ENCODE data around the gene PLEKHA6.

The PLEKHA6 gene

GRCh38 chr1:204242920-204243319 is 116.8 kb downstream of the PLEKHA6 start:
- TF ChIP-seq CTCF (IDR thresholded peaks at IDR 0.05), result no peak

DNA sequence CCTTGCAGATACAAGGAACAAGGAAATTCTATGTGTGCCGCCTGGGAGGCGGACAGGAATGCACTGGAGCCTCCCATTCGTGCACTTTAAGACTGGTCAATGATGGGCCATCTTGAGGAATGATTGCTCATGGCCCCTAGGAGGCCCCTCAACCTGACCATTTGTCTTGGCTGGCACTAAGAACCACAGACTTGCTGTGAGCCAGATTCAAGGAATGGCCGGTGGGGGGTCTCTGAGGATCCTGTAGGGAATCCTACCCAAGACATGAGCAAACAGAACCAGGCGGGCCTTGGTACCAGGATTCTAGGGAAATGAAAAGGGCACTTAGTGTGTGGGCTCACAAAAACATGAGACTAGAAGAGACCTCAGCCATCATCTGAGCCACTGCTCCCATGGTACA is 117.8 kb downstream of the PLEKHA6 start:
- no peak for TF ChIP-seq CTCF (IDR thresholded peaks at IDR 0.05)

DNA sequence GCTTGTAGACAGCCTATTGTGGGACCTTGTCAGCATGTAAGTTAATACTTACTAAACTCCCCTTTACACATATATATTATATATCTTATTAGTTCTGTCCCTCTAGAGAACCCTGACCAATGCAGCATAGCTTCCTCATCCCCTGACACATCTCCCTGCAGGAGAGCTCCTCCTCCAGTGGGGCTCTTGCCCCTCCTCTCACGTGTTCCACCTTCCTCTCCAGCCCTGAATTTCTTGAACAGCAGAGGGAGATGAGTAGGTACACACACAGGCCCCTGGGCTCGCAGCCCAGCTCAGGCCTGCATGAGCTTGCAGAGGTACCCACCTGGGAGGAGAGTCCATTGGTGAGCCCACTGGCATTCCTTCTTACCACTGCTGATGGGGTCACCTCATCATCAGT is 118.7 kb downstream of the PLEKHA6 start:
- TF ChIP-seq CTCF (IDR thresholded peaks at IDR 0.05), result no peak

DNA sequence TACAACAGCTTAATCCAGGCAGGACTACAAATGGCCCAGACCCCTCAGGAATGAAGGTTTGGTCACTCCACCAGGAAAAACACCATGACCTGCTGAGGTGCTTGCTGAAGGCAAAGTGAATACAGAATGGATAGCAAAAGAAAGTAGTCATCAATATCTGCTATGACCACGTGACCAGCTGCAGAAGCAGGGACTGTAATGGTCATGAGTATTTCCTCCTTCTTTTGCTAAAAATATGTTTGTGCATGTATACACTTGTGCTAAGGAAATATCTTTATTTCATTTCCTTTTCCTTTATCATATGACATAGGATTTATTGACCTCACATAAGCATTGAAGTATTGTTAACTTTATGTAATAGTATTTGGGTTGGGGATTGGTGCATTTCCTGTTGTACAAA is 119.5 kb downstream of the PLEKHA6 start:
- no peak for TF ChIP-seq CTCF (IDR thresholded peaks at IDR 0.05)

DNA sequence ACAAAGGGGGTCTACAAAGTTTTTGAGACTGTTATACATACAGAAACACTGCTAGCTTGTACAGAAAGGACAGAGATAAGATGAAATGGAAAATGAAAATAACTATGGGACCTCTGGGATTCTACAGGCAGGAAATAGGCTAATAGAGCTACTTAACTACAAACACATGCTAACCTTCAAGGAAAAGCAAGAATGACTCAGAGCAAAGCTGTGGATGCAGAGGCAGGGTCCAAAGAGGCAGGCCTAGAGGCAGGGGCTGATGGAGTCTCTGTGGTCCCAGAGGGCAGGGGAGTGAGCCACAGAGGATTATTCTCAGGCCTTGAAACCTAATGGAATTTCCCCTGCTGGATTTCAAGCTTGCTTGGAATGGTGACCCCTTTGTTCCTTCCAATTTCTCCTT is 127.2 kb downstream of the PLEKHA6 start:
- TF ChIP-seq CTCF (IDR thresholded peaks at IDR 0.05), result no peak

GRCh38 chr1:204230211-204230610 is 129.5 kb downstream of the PLEKHA6 start:
- TF ChIP-seq CTCF (IDR thresholded peaks at IDR 0.05), result no peak

DNA sequence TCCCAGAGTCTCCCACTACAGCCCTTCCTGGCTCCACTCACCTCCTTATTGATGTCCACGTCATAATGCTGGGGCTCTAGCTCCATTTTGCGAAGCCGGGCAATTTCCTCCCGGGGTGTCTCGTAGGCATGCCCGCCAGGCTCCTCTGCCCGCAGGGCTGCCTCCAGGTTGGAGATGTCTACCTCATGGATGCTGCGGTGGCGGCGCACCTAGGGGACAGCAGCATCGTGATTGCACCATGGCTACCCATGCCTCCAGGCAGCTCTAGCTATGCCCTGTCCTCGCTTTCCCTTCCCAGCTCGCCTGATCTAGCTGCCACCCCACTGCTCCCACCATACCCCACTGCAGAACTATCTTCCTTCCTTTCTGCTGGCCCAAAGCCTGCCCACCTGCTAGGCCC is 130.8 kb downstream of the PLEKHA6 start:
- no peak for TF ChIP-seq CTCF (IDR thresholded peaks at IDR 0.05)

- TF ChIP-seq CTCF (IDR thresholded peaks at IDR 0.05), result no peak
These were observed 131.5 kb downstream of the PLEKHA6 start for GRCh38 chr1:204227996-204228785.
